H1 (cell line): Measurements from ENCODE around the gene NCF2. TPM values are rescaled to one million over a fixed set of nuclear protein-coding genes. Genes with fewer than 3 reads are reported as not detected.

Experiments used
- CTCF ChIA-PET: fragments of 300-600 bp; sonication (Branson Sonifier 250); formaldehyde crosslinking; loops from one replicate; lab custom pipeline; 2021; ENCODE audit not compliant: partially characterized antibody; lab: Charles Lee
- POLR2A ChIA-PET: fragments of 300-600 bp; sonication (Branson Sonifier 250); formaldehyde crosslinking; loops from one replicate; lab custom pipeline; 2021; ENCODE audit warnings: inconsistent platforms; ENCODE audit not compliant: partially characterized antibody; lab: Charles Lee
- DNase-seq, 2 experiments: peaks; one replicate each; pipeline versions ENCODE4 v3.0.0 to v3.0.0-alpha.2; 2010 to 2022; ENCODE audit warnings: low spot score in 2 of 2, low read depth in 1 of 2, mixed read lengths in 1 of 2
- FAIRE-seq: peaks from 2 replicates; lab custom pipeline; 2011; peaks lifted over from hg19 to GRCh38; lab: Jason Lieb, UNC
- H2AFZ ChIP-seq: 2 replicates; pipeline ENCODE4 v1.8.1; 2012; ENCODE audit warnings: low read length, inconsistent platforms
- H2AK5ac ChIP-seq: 2 replicates; pipeline ENCODE4 v1.6.1; 2013; ENCODE audit warnings: low read depth, low read length
- H2BK120ac ChIP-seq: replicated peaks from 2 replicates; pipeline ENCODE3; 2013; ENCODE audit warnings: low read depth, low read length, inconsistent platforms
- H2BK12ac ChIP-seq: 2 replicates; pipeline ENCODE4 v1.6.1; 2013; ENCODE audit warnings: low read depth, low read length
- H2BK15ac ChIP-seq: 2 replicates; pipeline ENCODE4 v1.6.1; 2013; ENCODE audit warnings: low read length
- H2BK20ac ChIP-seq: 2 replicates; pipeline ENCODE4 v1.6.1; 2013; ENCODE audit warnings: low read length
- H2BK5ac ChIP-seq: 2 replicates; pipeline ENCODE4 v1.6.1; 2013; ENCODE audit warnings: low read depth, low read length
- H3K14ac ChIP-seq: 2 replicates; pipeline ENCODE4 v1.6.1; 2013; ENCODE audit warnings: inconsistent platforms; ENCODE audit not compliant: insufficient read length
- H3K18ac ChIP-seq: 2 replicates; pipeline ENCODE4 v1.6.1; 2013; ENCODE audit warnings: low read length; ENCODE audit errors: extremely low read depth
- H3K23ac ChIP-seq: 2 replicates; pipeline ENCODE4 v1.6.1; 2013; ENCODE audit warnings: inconsistent platforms; ENCODE audit not compliant: insufficient read length
- H3K23me2 ChIP-seq: 2 replicates; pipeline ENCODE4 v1.6.1; 2013; ENCODE audit warnings: low read depth, low read length
- H3K27ac ChIP-seq: 2 replicates; pipeline ENCODE4 v1.6.1; 2011; ENCODE audit warnings: low read depth, low read length, inconsistent platforms
- H3K27me3 ChIP-seq, 4 experiments: replicated peaks in 1 of 4; 1 replicate in 1 of 4; 2 replicates in 3 of 4; pipeline versions ENCODE4 v1.6.1 to v1.8.1; 2011 to 2013; ENCODE audit warnings: low read length in 3 of 4, mild to moderate bottlenecking in 3 of 4, inconsistent platforms in 2 of 4, mixed read lengths in 2 of 4, moderate library complexity in 1 of 4; ENCODE audit not compliant: control insufficient read depth in 3 of 4, insufficient read depth in 3 of 4; ENCODE audit errors: extremely low read depth in 1 of 4
- H3K36me3 ChIP-seq, 4 experiments: 2 replicates each; pipeline versions ENCODE4 v1.6.1 to v1.8.1; 2011 to 2013; ENCODE audit warnings: mild to moderate bottlenecking in 4 of 4, low read length in 3 of 4, moderate library complexity in 2 of 4, control low read depth in 1 of 4, inconsistent platforms in 1 of 4; ENCODE audit not compliant: insufficient read depth in 4 of 4, control insufficient read depth in 2 of 4
- H3K4ac ChIP-seq: replicated peaks from 2 replicates; pipeline ENCODE3; 2013; ENCODE audit warnings: low read length, low read depth, mixed read lengths, inconsistent platforms; ENCODE audit not compliant: insufficient read length
- H3K4me1 ChIP-seq, 4 experiments: replicated peaks in 1 of 4; 1 replicate in 1 of 4; 2 replicates in 3 of 4; pipeline versions ENCODE4 v1.6.1 to v1.8.1; 2011 to 2013; ENCODE audit warnings: low read length in 3 of 4, inconsistent platforms in 2 of 4, mixed read lengths in 1 of 4; ENCODE audit not compliant: insufficient read depth in 4 of 4, control insufficient read depth in 3 of 4
- H3K4me2 ChIP-seq, 2 experiments: 2 replicates each; pipeline versions ENCODE4 v1.6.1 to v1.8.1; 2011 to 2013; ENCODE audit warnings: low read depth in 2 of 2, low read length in 2 of 2, control low read depth in 1 of 2, inconsistent platforms in 1 of 2, mild to moderate bottlenecking in 1 of 2; ENCODE audit not compliant: insufficient read depth in 1 of 2
- H3K4me3 ChIP-seq, 4 experiments: fragments of 200-600, 300-600 bp in 1 of 4; sonication (generic), shearing (Covaris generic), sonication (Bioruptor Twin) in 1 of 4; 2 replicates each; pipeline versions ENCODE4 v1.5.1 to v1.8.1; 2011 to 2016; ENCODE audit warnings: low read length in 4 of 4, low read depth in 3 of 4, control low read depth in 2 of 4, inconsistent platforms in 2 of 4, mild to moderate bottlenecking in 2 of 4, mixed read lengths in 1 of 4, moderate library complexity in 1 of 4; ENCODE audit not compliant: insufficient read depth in 2 of 4; ENCODE audit errors: extremely low read depth in 1 of 4
- H3K56ac ChIP-seq: replicated peaks from 2 replicates; pipeline ENCODE3; 2013; ENCODE audit warnings: low read depth, mild to moderate bottlenecking, mixed read lengths, low read length, inconsistent platforms; ENCODE audit not compliant: insufficient read length
- H3K79me1 ChIP-seq: 2 replicates; pipeline ENCODE4 v1.6.1; 2013; ENCODE audit warnings: low read depth, low read length, control low read depth
- H3K79me2 ChIP-seq, 2 experiments: 2 replicates each; pipeline versions ENCODE4 v1.6.1 to v1.8.1; 2012 to 2013; ENCODE audit warnings: low read length in 2 of 2, mild to moderate bottlenecking in 2 of 2, inconsistent platforms in 1 of 2; ENCODE audit not compliant: insufficient read depth in 2 of 2, control insufficient read depth in 1 of 2
- H3K9ac ChIP-seq, 4 experiments: replicated peaks in 1 of 4; 1 replicate in 1 of 4; 2 replicates in 3 of 4; pipeline versions ENCODE4 v1.6.1 to v1.8.1; 2011 to 2013; ENCODE audit warnings: low read depth in 3 of 4, low read length in 3 of 4, control low read depth in 2 of 4, mild to moderate bottlenecking in 2 of 4, moderate library complexity in 2 of 4, inconsistent platforms in 1 of 4; ENCODE audit errors: extremely low read depth in 1 of 4
- H3K9me3 ChIP-seq, 2 experiments: 2 replicates each; pipeline versions ENCODE4 v1.6.1 to v1.8.1; 2012 to 2013; ENCODE audit warnings: mild to moderate bottlenecking in 2 of 2, moderate library complexity in 2 of 2, control low read depth in 1 of 2, inconsistent platforms in 1 of 2, low read depth in 1 of 2, low read length in 1 of 2, mixed read lengths in 1 of 2; ENCODE audit not compliant: insufficient read depth in 2 of 2
- H4K20me1 ChIP-seq, 2 experiments: replicated peaks in 1 of 2; 2 replicates each; pipeline versions ENCODE3 to v1.8.1; 2011 to 2013; ENCODE audit warnings: inconsistent platforms in 2 of 2, low read length in 2 of 2, mild to moderate bottlenecking in 1 of 2; ENCODE audit not compliant: insufficient read depth in 2 of 2, control insufficient read depth in 1 of 2
- H4K5ac ChIP-seq: 2 replicates; pipeline ENCODE4 v1.6.1; 2013; ENCODE audit warnings: low read length, low read depth, mixed read lengths, inconsistent platforms; ENCODE audit not compliant: insufficient read length
- H4K8ac ChIP-seq: 2 replicates; pipeline ENCODE4 v1.8.0; 2013; ENCODE audit warnings: mild to moderate bottlenecking, moderate library complexity, low read length, inconsistent platforms; ENCODE audit not compliant: insufficient read depth; ENCODE audit errors: extremely low read depth
- H4K91ac ChIP-seq: replicated peaks from 2 replicates; pipeline ENCODE3; 2013; ENCODE audit warnings: low read length, mixed read lengths, inconsistent platforms; ENCODE audit not compliant: insufficient read length
- CBX5 ChIP-seq: fragments of 300-800, 300-1000 bp; sonication (generic); IDR thresholded peaks from 2 replicates; pipeline ENCODE4 v1.7.1; 2016; ENCODE audit warnings: antibody characterized with exemption, low read length, low read depth
- CTBP2 ChIP-seq: IDR thresholded peaks from 2 replicates; pipeline ENCODE4 v1.7.0; 2011; ENCODE audit warnings: borderline replicate concordance, mild to moderate bottlenecking, moderate library complexity, mixed read lengths, low read length; ENCODE audit not compliant: insufficient read depth, insufficient read length
- EGR1 ChIP-seq: IDR thresholded peaks from 2 replicates; pipeline ENCODE4 v1.6.1; 2011; ENCODE audit warnings: low read depth, low read length, borderline replicate concordance
- EZH2 ChIP-seq: fragments of 200-600 bp; sonication (generic); IDR thresholded peaks from 2 replicates; pipeline ENCODE4 v1.7.1; 2012; ENCODE audit warnings: low read depth, mild to moderate bottlenecking, moderate library complexity, low read length, inconsistent platforms; ENCODE audit not compliant: severe bottlenecking
- GTF2F1 ChIP-seq: IDR thresholded peaks from 2 replicates; pipeline ENCODE4 v1.6.1; 2012; ENCODE audit warnings: low read depth, low read length, improper control_type of control experiment, borderline replicate concordance
- HDAC6 ChIP-seq: IDR thresholded peaks from one replicate; pipeline ENCODE4 v1.7.1; 2012; ENCODE audit warnings: low read depth, mild to moderate bottlenecking, inconsistent platforms, low read length, moderate library complexity
- KDM4A ChIP-seq: IDR thresholded peaks from one replicate; pipeline ENCODE4 v1.7.1; 2012; ENCODE audit warnings: low read depth, mild to moderate bottlenecking, moderate library complexity, low read length, inconsistent platforms; ENCODE audit not compliant: severe bottlenecking
- POLR2A ChIP-seq, 2 experiments: IDR thresholded peaks; 1 replicate in 1 of 2; 2 replicates in 1 of 2; pipeline ENCODE4 v1.6.1; 2011; ENCODE audit warnings: low read depth in 2 of 2, low read length in 2 of 2, mild to moderate bottlenecking in 2 of 2; ENCODE audit errors: control extremely low read depth in 1 of 2
- RBBP5 ChIP-seq: IDR thresholded peaks from 2 replicates; pipeline ENCODE4 v1.7.1; 2012; ENCODE audit warnings: low read depth, mild to moderate bottlenecking, inconsistent platforms, low read length, moderate library complexity, borderline replicate concordance
- SIX5 ChIP-seq: IDR thresholded peaks from 2 replicates; pipeline ENCODE4 v1.6.1; 2011; ENCODE audit warnings: mild to moderate bottlenecking, low read depth, low read length
- SP1 ChIP-seq: IDR thresholded peaks from 2 replicates; pipeline ENCODE4 v1.6.1; 2011; ENCODE audit warnings: low read depth, low read length
- SP2 ChIP-seq: IDR thresholded peaks from 2 replicates; pipeline ENCODE4 v1.6.1; 2012; ENCODE audit warnings: mild to moderate bottlenecking, low read length, inconsistent platforms
- TAF1 ChIP-seq: IDR thresholded peaks from 2 replicates; pipeline ENCODE4 v1.6.1; 2011; ENCODE audit warnings: mild to moderate bottlenecking, low read depth, low read length
- YY1 ChIP-seq: IDR thresholded peaks from 2 replicates; pipeline ENCODE4 v1.6.1; 2011; ENCODE audit warnings: low read depth, mild to moderate bottlenecking, low read length
- ZNF274 ChIP-seq: IDR thresholded peaks from 2 replicates; pipeline ENCODE4 v1.7.0; 2012; ENCODE audit warnings: low read length, borderline replicate concordance; ENCODE audit errors: extremely low read depth
- WGBS, 2 experiments: shearing (Covaris generic) in 1 of 2; methylation state at CpG; one replicate each; pipeline versions ENCODE4 v1.1.6 to v1.1.7; 2013 to 2015; ENCODE audit warnings: low lambda C conversion rate in 2 of 2, mixed read lengths in 2 of 2, inconsistent platforms in 1 of 2, low coverage in 1 of 2, missing lambda C conversion rate in 1 of 2; ENCODE audit not compliant: insufficient replicate concordance in 2 of 2, insufficient coverage in 1 of 2, insufficient read length in 1 of 2; ENCODE audit errors: extremely low coverage in 1 of 2, missing lambda C conversion rate in 1 of 2; 5-methylcytosine and 5-hydroxymethylcytosine counted together
- polyA plus RNA-seq, 7 experiments: library from polyadenylated mRNA; depleted of rRNA in 3 of 7; stranded (reverse) in 5 of 7; unstranded in 2 of 7; fragments of >200 nt in 5 of 7; fragments of 200-250 nt in 2 of 7; gene quantifications; 1 replicate in 5 of 7; 2 replicates in 1 of 7; 4 replicates in 1 of 7; pipeline versions ENCODE4 v1.2.1 to v1.2.3, GENCODE V29; 2011 to 2013; ENCODE audit warnings: missing spikeins in 2 of 7, mixed read lengths in 2 of 7
- total RNA-seq: library from RNA; stranded (reverse); fragmentation: NEBNext Ultra II Directional; extraction: Animal tissue kit (Norgen Biotek cat#: 25700); gene quantifications from 2 replicates; pipeline ENCODE4 v1.2.1, GENCODE V29; 2021

The NCF2 gene
- total and polyA plus RNA-seq, 2 of the 8 experiments (the other 6 are each of a cell fraction or from before 2014, with no cell fraction given): not detected

DNA sequence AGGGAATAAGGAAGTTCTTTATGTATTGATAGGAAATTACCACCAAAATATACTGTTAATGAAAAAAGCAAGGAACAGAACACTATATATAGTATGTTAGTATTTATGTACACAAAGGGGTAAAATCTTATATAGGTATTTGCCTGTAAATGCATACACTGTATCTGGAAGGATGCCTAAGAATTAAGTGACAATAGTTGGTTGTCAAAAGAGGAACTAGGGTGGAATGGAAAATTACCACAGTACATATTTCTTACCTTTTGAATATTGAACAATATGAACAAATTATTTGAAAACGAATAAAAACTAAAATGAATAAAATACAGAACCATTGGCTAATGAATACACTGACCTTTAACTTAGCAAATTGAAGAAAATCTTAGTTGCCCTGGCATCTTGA, 31.8 kb upstream of the NCF2 start:
- 85% methylated on average over 1 of the region's 1 CpG; no CpG with 5 or more reads in 1 of the 2 experiments for WGBS, 2 experiments
- no peak overlapping the region for H3K18ac ChIP-seq
- H4K8ac ChIP-seq: no peak overlapping the region
- H2BK120ac ChIP-seq: no peak overlapping the region
- no peak overlapping the region for H3K56ac ChIP-seq
- H3K4me2 ChIP-seq: no peak overlapping the region
- H2AK5ac ChIP-seq: no peak overlapping the region
- H4K5ac ChIP-seq: no peak overlapping the region
- no peak overlapping the region for H3K23ac ChIP-seq
- H3K27me3 ChIP-seq: no peaks in the 10 kb centered on the region
- no peak overlapping the region for H3K14ac ChIP-seq
- H3K4me1 ChIP-seq: peaks cover 0 to 4% (median 0%) of the 10 kb centered on the region in 4 experiments; a peak in 1 of 7 replicates
- no peak overlapping the region for H2BK20ac ChIP-seq
- H3K4me3 ChIP-seq: no peak overlapping the region
- H3K9me3 ChIP-seq: no peaks in the 10 kb centered on the region
- H2BK12ac ChIP-seq: no peak overlapping the region
- no peak overlapping the region for H3K9ac ChIP-seq
- no peaks in the 10 kb centered on the region for H3K79me2 ChIP-seq
- no peaks in the 10 kb centered on the region for H4K20me1 ChIP-seq
- ChIA-PET CTCF (interaction anchor here (0.8 to 2.4 kb wide), 12 partner anchors 11 to 387 kb away, joined by 3 to 19 read pairs (median 4); no protein-coding TSS in a partner anchor), POLR2A (no interaction called here)
- DNase-seq: no peak
- H2AFZ ChIP-seq: no peak overlapping the region
- no peaks in the 10 kb centered on the region for H3K23me2 ChIP-seq
- H2BK5ac ChIP-seq: no peak overlapping the region
- no peak overlapping the region for H2BK15ac ChIP-seq
- FAIRE-seq: no peak
- H3K79me1 ChIP-seq: no peaks in the 10 kb centered on the region
- no peak overlapping the region for H4K91ac ChIP-seq
- peaks cover 0 to 3% (median 2%) of the 10 kb centered on the region in 4 experiments; a peak in 2 of 8 replicates for H3K36me3 ChIP-seq
- H3K4ac ChIP-seq: no peak overlapping the region
- no peak overlapping the region for H3K27ac ChIP-seq
- TF ChIP-seq RBBP5 (no peak), SIX5 (no peak), SP2 (no peak), GTF2F1 (no peak), SP1 (no peak), EZH2 (no peak), EGR1 (no peak), ZNF274 (no peak), TAF1 (no peak), KDM4A (no peak), CTBP2 (no peak), YY1 (no peak), POLR2A (IDR thresholded peaks at IDR 0.05; ENCODE audit: control extremely low read depth in 1 of 2, low read depth in 2 of 2, low read length in 2 of 2) (no peak), CBX5 (no peak), HDAC6 (no peak)
